BLaER1 treated with 17β-estradiol and CSF1 and Interleukin-3, amounts not matched to agents 10 nM and 100 nM (cell line): Measurements from ENCODE around the gene APOA4.

Experiments used
- H3K27ac ChIP-seq, 11 experiments: shearing (Covaris generic); formaldehyde crosslinking; 2 replicates each; pipeline ENCODE4 v1.8.1; 2022
- H3K27me3 ChIP-seq, 11 experiments: shearing (Covaris generic); formaldehyde crosslinking; 2 replicates each; pipeline ENCODE4 v1.8.1; 2022
- H3K36me3 ChIP-seq, 11 experiments: shearing (Covaris generic); formaldehyde crosslinking; 2 replicates each; pipeline ENCODE4 v1.8.1; 2022
- H3K4me1 ChIP-seq, 10 experiments: shearing (Covaris generic); formaldehyde crosslinking; 2 replicates each; pipeline ENCODE4 v1.8.1; 2022
- H3K4me2 ChIP-seq, 11 experiments: shearing (Covaris generic); formaldehyde crosslinking; 2 replicates each; pipeline ENCODE4 v1.8.1; 2022
- H3K4me3 ChIP-seq, 10 experiments: shearing (Covaris generic); formaldehyde crosslinking; 2 replicates each; pipeline ENCODE4 v1.8.1; 2022
- H3K9ac ChIP-seq, 11 experiments: shearing (Covaris generic); formaldehyde crosslinking; 2 replicates each; pipeline ENCODE4 v1.8.1; 2022
- H3K9me3 ChIP-seq, 11 experiments: shearing (Covaris generic); formaldehyde crosslinking; replicated peaks in 1 of 11; 2 replicates each; pipeline ENCODE4 v1.8.1; 2022
- H4K20me1 ChIP-seq, 11 experiments: shearing (Covaris generic); formaldehyde crosslinking; 2 replicates each; pipeline ENCODE4 v1.8.1; 2022
- Cebpa-rat ChIP-seq, 11 experiments: shearing (Covaris generic); IDR thresholded peaks; 2 replicates each; pipeline ENCODE4 v1.8.1; 2022

Gene APOA4

GRCh38 chr11:116853461-116854073, 30.5 kb upstream of the APOA4 start:
- Histone ChIP-seq H3K4me1 (peaks cover 62 to 86% (median 72%) of the 10 kb centered on the region in 10 experiments), H4K20me1 (no peaks in the 10 kb centered on the region), H3K9me3 (no peaks in the 10 kb centered on the region), H3K27me3 (no peaks in the 10 kb centered on the region), H3K36me3 (peaks cover 26 to 50% (median 41%) of the 10 kb centered on the region in 11 experiments), H3K4me2 (peak overlapping the region; percentile 81 to 96 (median 91)), H3K27ac (peak overlapping the region; percentile 63 to 95 (median 91)), H3K9ac (peak overlapping the region; percentile 47 to 83 (median 78); a peak in 20 of 22 replicates), H3K4me3 (peak overlapping the region in 4 of 10 experiments; percentile 7 to 56 (median 25); a peak in 6 of 20 replicates)
- no peak for TF ChIP-seq Cebpa-rat (IDR thresholded peaks at IDR 0.05)

GRCh38 chr11:116852261-116853031, 29.3 kb upstream of the APOA4 start:
- Histone ChIP-seq H3K4me3 (peak overlapping the region in 9 of 10 experiments; percentile 8 to 56 (median 37); a peak in 17 of 20 replicates), H3K27ac (peak overlapping the region; percentile 62 to 95 (median 91)), H4K20me1 (no peaks in the 10 kb centered on the region), H3K36me3 (peaks cover 25 to 50% (median 41%) of the 10 kb centered on the region in 11 experiments), H3K27me3 (no peaks in the 10 kb centered on the region), H3K9ac (peak overlapping the region; percentile 47 to 83 (median 78)), H3K4me2 (peak overlapping the region; percentile 81 to 96 (median 91)), H3K4me1 (peaks cover 63 to 87% (median 75%) of the 10 kb centered on the region in 10 experiments), H3K9me3 (no peaks in the 10 kb centered on the region)
- no peak for TF ChIP-seq Cebpa-rat (IDR thresholded peaks at IDR 0.05)

DNA sequence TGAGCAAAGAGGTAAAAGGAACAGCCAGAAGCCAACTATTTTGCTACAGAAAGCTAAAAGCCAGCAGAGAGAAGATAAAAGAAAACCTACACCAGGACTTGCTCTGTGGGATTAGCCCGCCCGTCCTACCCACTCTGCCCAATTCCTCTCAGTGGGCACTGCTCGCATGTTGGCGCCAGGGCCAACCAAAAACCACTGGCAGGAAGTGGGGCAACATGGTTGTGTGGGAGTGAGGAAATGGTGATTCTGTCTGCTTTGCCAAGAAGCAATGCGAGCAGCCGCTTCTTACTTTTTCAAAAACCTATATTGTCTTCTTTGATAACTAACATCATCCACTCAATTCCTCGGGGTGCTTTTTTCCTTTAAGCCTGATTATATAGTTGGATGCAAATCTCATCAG, 28.5 kb upstream of the APOA4 start:
- H3K27me3 ChIP-seq = no peaks in the 10 kb centered on the region
- peak overlapping the region; percentile 62 to 95 (median 91) for H3K27ac ChIP-seq
- peak; percentile 13 to 94 (median 89); a peak in 17 of 22 replicates for TF ChIP-seq Cebpa-rat (IDR thresholded peaks at IDR 0.05)
- peaks cover 30 to 50% (median 41%) of the 10 kb centered on the region in 11 experiments for H3K36me3 ChIP-seq
- H3K9me3 ChIP-seq = no peaks in the 10 kb centered on the region
- no peaks in the 10 kb centered on the region for H4K20me1 ChIP-seq
- peak overlapping the region; percentile 81 to 96 (median 91) for H3K4me2 ChIP-seq
- H3K4me1 ChIP-seq = peaks cover 63 to 84% (median 75%) of the 10 kb centered on the region in 10 experiments
- H3K4me3 ChIP-seq = peak overlapping the region in 9 of 10 experiments; percentile 13 to 56 (median 37); a peak in 14 of 20 replicates
- peak overlapping the region; percentile 47 to 83 (median 78) for H3K9ac ChIP-seq

DNA sequence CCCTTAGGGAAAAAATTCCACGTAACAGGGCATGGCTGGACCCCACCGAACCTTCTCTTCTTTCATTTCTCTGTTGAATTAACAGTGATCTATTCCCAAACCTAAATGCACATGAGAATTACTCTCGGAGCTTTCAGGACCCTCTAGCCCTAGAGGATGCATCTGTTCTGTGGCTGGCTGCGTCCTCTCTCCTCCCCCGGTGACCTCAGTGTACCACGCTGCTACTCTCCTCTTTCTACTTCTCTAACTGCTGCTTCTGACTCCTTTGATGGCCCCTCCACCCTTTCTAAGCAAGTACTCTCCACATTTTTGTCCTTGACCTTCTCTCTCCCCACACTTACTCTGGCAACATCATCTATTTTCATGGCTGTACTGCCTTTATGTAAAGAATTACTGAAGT, 26.4 kb upstream of the APOA4 start:
- Histone ChIP-seq H3K9ac (peak overlapping the region in 9 of 11 experiments; percentile 6 to 67 (median 42); a peak in 16 of 22 replicates), H3K36me3 (peaks cover 44 to 51% (median 46%) of the 10 kb centered on the region in 11 experiments), H3K27ac (peak overlapping the region in 9 of 11 experiments; percentile 73 to 95 (median 92); a peak in 18 of 22 replicates), H3K9me3 (no peaks in the 10 kb centered on the region), H3K4me2 (peak overlapping the region; percentile 72 to 96 (median 91)), H3K27me3 (no peaks in the 10 kb centered on the region), H3K4me1 (peaks cover 59 to 72% (median 61%) of the 10 kb centered on the region in 10 experiments), H3K4me3 (peak overlapping the region in 1 of 10 experiments; percentile 5; a peak in 2 of 20 replicates), H4K20me1 (no peaks in the 10 kb centered on the region)
- TF ChIP-seq Cebpa-rat (IDR thresholded peaks at IDR 0.05) = no peak

- Histone ChIP-seq H3K27ac (peak overlapping the region in 9 of 11 experiments; percentile 73 to 95 (median 92); a peak in 18 of 22 replicates), H3K36me3 (peaks cover 45 to 50% (median 49%) of the 10 kb centered on the region in 11 experiments), H3K4me3 (peak overlapping the region in 1 of 10 experiments; percentile 5; a peak in 2 of 20 replicates), H3K27me3 (no peaks in the 10 kb centered on the region), H4K20me1 (no peaks in the 10 kb centered on the region), H3K9ac (peak overlapping the region in 9 of 11 experiments; percentile 6 to 67 (median 42); a peak in 16 of 22 replicates), H3K4me1 (peaks cover 55 to 68% (median 57%) of the 10 kb centered on the region in 10 experiments), H3K4me2 (peak overlapping the region; percentile 72 to 96 (median 91)), H3K9me3 (no peaks in the 10 kb centered on the region)
- no peak for TF ChIP-seq Cebpa-rat (IDR thresholded peaks at IDR 0.05)
These were observed 26.0 kb upstream of the APOA4 start for GRCh38 chr11:116849060-116849459.

DNA sequence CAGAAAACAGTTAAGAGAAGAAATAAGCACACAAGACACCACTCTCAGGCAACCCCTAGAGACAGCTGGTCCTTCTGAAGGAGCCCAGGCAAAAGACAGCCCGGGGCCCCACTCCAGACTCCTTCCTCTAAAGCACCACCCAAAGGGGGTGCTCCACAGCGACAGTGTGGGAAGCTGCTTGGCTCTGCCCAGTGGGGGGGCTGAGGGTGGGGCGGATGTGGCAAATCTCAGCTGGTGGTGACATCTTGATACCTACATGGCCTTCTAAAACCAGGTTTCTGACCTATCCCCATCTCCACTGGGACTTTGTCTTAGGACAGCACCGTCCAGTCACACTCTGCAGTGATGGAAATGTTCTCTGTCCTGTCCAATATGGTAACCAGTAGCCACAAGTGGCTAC, 24.5 kb upstream of the APOA4 start:
- TF ChIP-seq Cebpa-rat (IDR thresholded peaks at IDR 0.05) = no peak
- H3K9me3 ChIP-seq = no peaks in the 10 kb centered on the region
- no peak overlapping the region for H3K9ac ChIP-seq
- H3K27ac ChIP-seq = peak overlapping the region in 4 of 11 experiments; percentile 12 to 30 (median 21); a peak in 4 of 22 replicates
- H3K4me3 ChIP-seq = no peak overlapping the region
- H3K27me3 ChIP-seq = no peaks in the 10 kb centered on the region
- H3K36me3 ChIP-seq = peaks cover 52 to 64% (median 62%) of the 10 kb centered on the region in 11 experiments
- H4K20me1 ChIP-seq = no peaks in the 10 kb centered on the region
- H3K4me1 ChIP-seq = peaks cover 41 to 54% (median 42%) of the 10 kb centered on the region in 10 experiments
- no peak overlapping the region for H3K4me2 ChIP-seq

DNA sequence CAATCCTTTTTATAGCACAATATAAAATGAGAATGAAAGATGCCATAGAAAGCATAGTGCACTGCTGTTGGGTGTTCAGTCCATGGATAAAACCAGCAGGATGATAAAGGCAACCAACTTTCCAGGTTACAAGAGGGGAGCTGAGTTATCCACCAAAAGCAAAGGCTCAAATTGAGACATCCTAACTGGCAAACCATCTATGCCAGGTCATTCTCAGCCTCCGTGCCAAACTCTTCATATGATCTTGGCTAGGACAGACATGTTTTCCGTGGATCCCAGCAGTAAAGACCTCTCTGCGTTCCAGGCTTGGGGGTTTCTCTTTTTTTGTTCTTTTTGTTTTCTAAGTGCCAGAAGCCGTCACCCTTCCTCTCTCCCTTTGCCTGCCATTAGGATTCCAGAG, 21.6 kb upstream of the APOA4 start:
- Histone ChIP-seq H3K36me3 (peaks cover 52 to 69% (median 62%) of the 10 kb centered on the region in 11 experiments), H4K20me1 (no peaks in the 10 kb centered on the region), H3K4me1 (peaks cover 12 to 26% (median 17%) of the 10 kb centered on the region in 10 experiments), H3K4me2 (no peak overlapping the region), H3K27ac (no peak overlapping the region), H3K9ac (no peak overlapping the region), H3K4me3 (no peak overlapping the region), H3K9me3 (no peaks in the 10 kb centered on the region), H3K27me3 (no peaks in the 10 kb centered on the region)
- TF ChIP-seq Cebpa-rat (IDR thresholded peaks at IDR 0.05) = no peak

- H3K36me3 ChIP-seq = peaks cover 48 to 62% (median 57%) of the 10 kb centered on the region in 11 experiments
- no peaks in the 10 kb centered on the region for H4K20me1 ChIP-seq
- no peak overlapping the region for H3K9ac ChIP-seq
- no peaks in the 10 kb centered on the region for H3K9me3 ChIP-seq
- H3K27me3 ChIP-seq = no peaks in the 10 kb centered on the region
- no peak overlapping the region for H3K4me3 ChIP-seq
- H3K27ac ChIP-seq = no peak overlapping the region
- no peak overlapping the region for H3K4me2 ChIP-seq
- peaks cover 1 to 15% (median 6%) of the 10 kb centered on the region in 10 experiments for H3K4me1 ChIP-seq
- TF ChIP-seq Cebpa-rat (IDR thresholded peaks at IDR 0.05) = no peak
These were observed 20.6 kb upstream of the APOA4 start for GRCh38 chr11:116843661-116844060.

GRCh38 chr11:116842909-116843308, 19.8 kb upstream of the APOA4 start:
- Histone ChIP-seq H3K27me3 (no peaks in the 10 kb centered on the region), H3K9ac (no peak overlapping the region), H3K4me1 (peaks cover 0 to 12% (median 4%) of the 10 kb centered on the region in 10 experiments; a peak in 6 of 20 replicates), H3K36me3 (peaks cover 42 to 55% (median 50%) of the 10 kb centered on the region in 11 experiments), H3K4me3 (no peak overlapping the region), H3K4me2 (no peak overlapping the region), H3K27ac (no peak overlapping the region), H4K20me1 (no peaks in the 10 kb centered on the region), H3K9me3 (no peaks in the 10 kb centered on the region)
- TF ChIP-seq Cebpa-rat (IDR thresholded peaks at IDR 0.05) = no peak
